ENCODE data around the gene STK32B.

GRCh38 chr4:5237086-5237660 lies 185.9 kb downstream of the STK32B start:
- TF ChIP-seq CTCF (conservative IDR thresholded peaks at IDR 0.05; ENCODE audit: low read depth, low read length), result no peak
- no peak for TF ChIP-seq EZH2 (IDR thresholded peaks at IDR 0.05; ENCODE audit: borderline replicate concordance, low read depth, low read length, poor library complexity, severe bottlenecking)

Data from A673 (cell line).